K562 (cell line): ENCODE data around the gene SLC34A3. TPM values are rescaled to one million over a fixed set of nuclear protein-coding genes. Genes with fewer than 3 reads are reported as not detected.

ENCODE experiments used
- BCOR ChIP-seq: fragments of 450-650 bp; IDR thresholded peaks from 2 replicates; pipeline ENCODE4 v1.6.1; 2016
- BRD4 ChIP-seq: fragments of 200-600 bp; sonication (generic); IDR thresholded peaks from 2 replicates; pipeline ENCODE4 v1.6.1; 2017; ENCODE audit warnings: inconsistent platforms
- CBX2 ChIP-seq: fragments of 200-600 bp; sonication (generic); IDR thresholded peaks from one replicate; pipeline ENCODE4 v1.6.1; 2012; ENCODE audit warnings: mild to moderate bottlenecking, low read length, inconsistent platforms; ENCODE audit not compliant: insufficient read depth, poor library complexity, severe bottlenecking
- CREB1 ChIP-seq, 2 experiments: sonication (generic) in 1 of 2; formaldehyde crosslinking in 1 of 2; IDR thresholded peaks; 2 replicates each; pipeline versions ENCODE4 v1.6.1 to v1.8.0; 2012 to 2022; ENCODE audit warnings: inconsistent platforms in 1 of 2, mild to moderate bottlenecking in 1 of 2, missing genetic modification reagents in 1 of 2, moderate library complexity in 1 of 2
- HDAC1 ChIP-seq, 2 experiments: fragments of 450-650 bp; IDR thresholded peaks; 2 replicates each; pipeline ENCODE4 v1.6.1; 2016 to 2017; ENCODE audit warnings: inconsistent platforms in 1 of 2, mild to moderate bottlenecking in 1 of 2, moderate library complexity in 1 of 2
- JUND ChIP-seq, 2 experiments: IDR thresholded peaks; 2 replicates in 1 of 2; 3 replicates in 1 of 2; pipeline ENCODE4 v1.6.1; 2011; ENCODE audit warnings: borderline replicate concordance in 2 of 2, low read depth in 2 of 2, low read length in 2 of 2, improper control_type of control experiment in 1 of 2, missing biosample characterization in 1 of 2, missing genetic modification characterization in 1 of 2, missing genetic modification reagents in 1 of 2
- MAFK ChIP-seq: IDR thresholded peaks from 2 replicates; pipeline ENCODE4 v1.6.1; 2011; ENCODE audit warnings: low read length, improper control_type of control experiment
- MECOM ChIP-seq: fragments of 250-450 bp; sonication (Bioruptor Pico); IDR thresholded peaks from 2 replicates; pipeline ENCODE4 v1.8.0; 2022; ENCODE audit warnings: inconsistent platforms
- MTA3 ChIP-seq: fragments of 450-650 bp; formaldehyde crosslinking; IDR thresholded peaks from 2 replicates; pipeline ENCODE4 v1.6.1; 2017; ENCODE audit warnings: mild to moderate bottlenecking, borderline replicate concordance
- PHB ChIP-seq: fragments of 250-450 bp; sonication (Bioruptor Pico); IDR thresholded peaks from 2 replicates; pipeline ENCODE4 v1.5.0; 2021
- PHB2 ChIP-seq: fragments of 450-650 bp; IDR thresholded peaks from 2 replicates; pipeline ENCODE4 v1.6.1; 2017; ENCODE audit warnings: low read depth
- TBL1XR1 ChIP-seq, 2 experiments: IDR thresholded peaks; 2 replicates each; pipeline ENCODE4 v1.6.1; 2012; ENCODE audit warnings: improper control_type of control experiment in 2 of 2, low read length in 2 of 2, mild to moderate bottlenecking in 1 of 2
- TCFL5 ChIP-seq: fragments of 250-450 bp; sonication (Bioruptor Pico); conservative IDR thresholded peaks from 2 replicates; pipeline ENCODE4 v1.6.1; 2021; ENCODE audit warnings: mild to moderate bottlenecking, moderate library complexity, matching md5 sums
- TEAD2 ChIP-seq: fragments of 450-650 bp; IDR thresholded peaks from 2 replicates; pipeline ENCODE4 v1.6.1; 2016; ENCODE audit warnings: missing genetic modification characterization, control low read depth, missing compliant biosample characterization
- YY1 ChIP-seq, 3 experiments: IDR thresholded peaks; 2 replicates each; pipeline ENCODE4 v1.6.1; 2011; ENCODE audit warnings: low read length in 2 of 3, mild to moderate bottlenecking in 2 of 3, moderate library complexity in 2 of 3, borderline replicate concordance in 1 of 3, control low read depth in 1 of 3, low read depth in 1 of 3; ENCODE audit not compliant: insufficient read depth in 3 of 3, insufficient replicate concordance in 2 of 3, control insufficient read depth in 1 of 3, insufficient read length in 1 of 3; ENCODE audit errors: extremely low read depth in 1 of 3
- ZFX ChIP-seq: sonication (generic); formaldehyde crosslinking; IDR thresholded peaks from 2 replicates; pipeline ENCODE4 v1.8.0; 2022; ENCODE audit warnings: mild to moderate bottlenecking, missing genetic modification reagents, moderate library complexity
- polyA plus RNA-seq, 8 experiments: library from polyadenylated mRNA; depleted of rRNA in 4 of 8; stranded (reverse) in 5 of 8; unstranded in 3 of 8; fragments of >200 nt; fragmentation: Nextera tagmentation in 2 of 8; fragmentation: Illumina TruSeq in 1 of 8; extraction: Ambion mirVana in 2 of 8; extraction: Trizol in 1 of 8; gene quantifications; 2 replicates each; pipeline versions ENCODE4 v1.2.1 to v1.2.3, GENCODE V29; 2011 to 2014; ENCODE audit warnings: inconsistent platforms in 1 of 8, missing spikeins in 1 of 8
- total RNA-seq, 7 experiments: library from RNA; depleted of rRNA in 6 of 7; stranded (reverse); fragments of >200 nt in 6 of 7; fragmentation: Illumina TruSeq in 2 of 7; extraction: Trizol in 2 of 7; gene quantifications; 2 replicates each; pipeline versions ENCODE4 v1.2.1 to v1.2.3, GENCODE V29; 2011 to 2021; ENCODE audit warnings: low replicate concordance in 1 of 7
- TF ChIP-seq, protein P1 (sequence below): fragments of 250-450 bp; sonication (Bioruptor Pico); IDR thresholded peaks from 2 replicates; pipeline ENCODE4 v1.5.0; 2020; ENCODE audit warnings: mild to moderate bottlenecking
- TF ChIP-seq, protein P2 (sequence below): fragments of 250-450 bp; sonication (Bioruptor Pico); IDR thresholded peaks from 2 replicates; pipeline ENCODE4 v1.5.0; 2021; ENCODE audit warnings: mild to moderate bottlenecking, moderate library complexity
- TF ChIP-seq, protein P3 (sequence below): fragments of 250-450 bp; sonication (Bioruptor Pico); IDR thresholded peaks from 2 replicates; pipeline ENCODE4 v1.6.1; 2021; ENCODE audit warnings: mild to moderate bottlenecking
- TF ChIP-seq, protein P4 (sequence below), 2 experiments: fragments of 250-450 bp in 1 of 2; fragments of 450-650 bp in 1 of 2; sonication (Bioruptor Pico) in 1 of 2; IDR thresholded peaks; 2 replicates each; pipeline versions ENCODE4 v1.6.1 to v1.8.0; 2016 to 2021; ENCODE audit warnings: mild to moderate bottlenecking in 2 of 2, moderate library complexity in 2 of 2, missing compliant biosample characterization in 1 of 2, missing genetic modification characterization in 1 of 2

SLC34A3 gene
- total and polyA plus RNA-seq, 9 of the 15 experiments (the other 6 are each of a cell fraction or from before 2014, with no cell fraction given): not detected

DNA sequence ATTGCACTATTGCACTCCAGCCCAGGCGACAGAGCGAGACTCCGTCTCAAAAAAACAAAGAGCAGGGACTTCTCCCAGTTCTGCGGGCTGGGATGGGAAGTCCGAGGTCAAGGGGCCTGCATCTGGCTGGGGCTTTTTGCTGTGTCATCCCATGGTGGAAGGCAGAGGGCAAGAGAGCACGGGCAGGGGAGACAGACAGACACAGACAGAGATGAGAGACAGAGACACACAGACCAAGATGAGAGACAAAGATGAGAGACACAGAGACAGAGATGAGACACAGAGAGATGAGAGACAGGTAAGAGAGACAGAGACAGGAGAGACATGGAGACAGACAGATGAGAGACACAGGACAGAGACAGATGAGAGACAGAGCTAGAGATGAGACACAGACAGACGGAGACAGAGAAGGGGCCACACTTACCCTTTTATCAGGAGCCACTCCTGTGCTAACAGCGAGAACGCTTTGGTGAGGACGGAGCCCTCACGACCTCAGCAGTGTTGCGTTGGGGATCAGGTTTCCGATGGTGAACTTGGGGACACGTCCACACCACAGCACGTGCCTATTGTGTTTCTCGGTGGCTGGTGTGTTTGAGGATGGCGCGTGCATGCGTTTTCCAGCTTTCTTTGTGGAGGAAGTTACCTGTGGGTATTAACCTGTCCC lies 38.0 kb downstream of the SLC34A3 start (continued):
- TF ChIP-seq MECOM (CRISPR knock-in tag): no peak
- TF ChIP-seq PHB (CRISPR knock-in tag): no peak
- TF ChIP-seq MTA3: peak; percentile 50; the same call in 1 of the 2 replicates
- TF ChIP-seq, protein P1, sequence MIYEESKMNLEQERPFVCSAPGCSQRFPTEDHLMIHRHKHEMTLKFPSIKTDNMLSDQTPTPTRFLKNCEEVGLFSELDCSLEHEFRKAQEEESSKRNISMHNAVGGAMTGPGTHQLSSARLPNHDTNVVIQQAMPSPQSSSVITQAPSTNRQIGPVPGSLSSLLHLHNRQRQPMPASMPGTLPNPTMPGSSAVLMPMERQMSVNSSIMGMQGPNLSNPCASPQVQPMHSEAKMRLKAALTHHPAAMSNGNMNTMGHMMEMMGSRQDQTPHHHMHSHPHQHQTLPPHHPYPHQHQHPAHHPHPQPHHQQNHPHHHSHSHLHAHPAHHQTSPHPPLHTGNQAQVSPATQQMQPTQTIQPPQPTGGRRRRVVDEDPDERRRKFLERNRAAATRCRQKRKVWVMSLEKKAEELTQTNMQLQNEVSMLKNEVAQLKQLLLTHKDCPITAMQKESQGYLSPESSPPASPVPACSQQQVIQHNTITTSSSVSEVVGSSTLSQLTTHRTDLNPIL (CRISPR knock-in tag): no peak
- peak; percentile 34 for TF ChIP-seq ZFX (CRISPR knock-in tag)
- TF ChIP-seq JUND (IDR thresholded peaks at IDR 0.05; ENCODE audit: borderline replicate concordance, low read depth, low read length): peak; percentile 54; the same call in 1 of the 2 replicates
- TF ChIP-seq JUND (tag; IDR thresholded peaks at IDR 0.05; ENCODE audit: borderline replicate concordance, low read depth, low read length): no peak; the same call in 2 of the 3 replicates
- peak; percentile 95 for TF ChIP-seq BCOR
- no peak for TF ChIP-seq TCFL5 (CRISPR knock-in tag)
- TF ChIP-seq, protein P2, sequence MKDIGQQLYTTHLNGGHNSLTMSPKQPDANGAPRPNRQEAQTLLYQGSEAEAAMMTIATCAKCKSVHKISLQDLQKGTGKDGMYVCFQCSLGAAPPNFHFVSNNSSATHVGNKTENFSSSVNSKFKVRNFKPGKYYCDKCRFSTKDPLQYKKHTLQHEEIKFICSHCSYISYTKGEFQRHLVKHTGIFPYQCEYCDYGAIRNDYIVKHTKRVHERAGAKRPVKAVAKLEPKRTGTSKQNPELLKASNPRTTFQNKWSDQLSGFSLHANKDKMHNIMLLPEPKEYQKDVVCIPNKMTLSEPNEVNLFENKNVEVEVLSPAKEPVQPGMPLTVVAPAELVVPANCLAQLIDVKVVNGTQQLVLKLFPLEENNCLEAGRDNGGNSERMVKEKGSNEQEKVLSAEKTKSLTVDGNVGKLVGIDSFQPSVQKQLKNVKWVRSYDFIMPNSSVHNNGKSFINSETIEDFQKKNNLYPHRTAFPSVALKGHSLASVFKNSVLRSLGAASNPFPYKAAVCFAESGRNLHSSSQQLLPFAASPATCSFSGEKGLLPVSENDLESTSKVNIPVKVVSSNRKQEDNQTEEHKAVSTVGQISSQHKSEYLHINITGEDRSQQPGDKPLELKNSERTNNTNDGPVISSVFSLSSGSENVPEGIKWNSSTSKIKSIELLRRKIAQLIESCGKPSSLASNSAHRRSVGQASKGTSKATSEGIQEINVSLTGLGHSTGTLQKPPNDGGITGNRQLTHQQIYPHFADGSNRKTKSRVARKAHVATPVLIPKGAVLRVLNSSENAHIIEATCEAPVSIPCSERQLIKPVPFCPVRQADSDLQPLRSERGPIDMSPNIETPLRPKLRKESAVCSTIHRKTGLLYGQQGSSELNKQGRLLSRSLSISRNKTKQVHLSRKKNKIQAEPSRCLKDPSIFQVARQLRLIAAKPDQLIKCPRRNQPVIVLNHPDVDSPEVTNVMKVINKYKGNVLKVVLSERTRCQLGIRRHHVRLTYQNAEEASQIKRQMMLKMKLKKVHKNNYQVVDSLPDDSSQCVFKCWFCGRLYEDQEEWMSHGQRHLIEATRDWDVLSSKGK (CRISPR knock-in tag): no peak
- no peak for TF ChIP-seq CBX2
- peak in 1 of 2 experiments; percentile 93; a peak in 2 of 4 replicates for TF ChIP-seq HDAC1 (IDR thresholded peaks at IDR 0.05)
- peak; percentile 56; the same call in 1 of the 2 replicates for TF ChIP-seq PHB2
- TF ChIP-seq, protein P3, sequence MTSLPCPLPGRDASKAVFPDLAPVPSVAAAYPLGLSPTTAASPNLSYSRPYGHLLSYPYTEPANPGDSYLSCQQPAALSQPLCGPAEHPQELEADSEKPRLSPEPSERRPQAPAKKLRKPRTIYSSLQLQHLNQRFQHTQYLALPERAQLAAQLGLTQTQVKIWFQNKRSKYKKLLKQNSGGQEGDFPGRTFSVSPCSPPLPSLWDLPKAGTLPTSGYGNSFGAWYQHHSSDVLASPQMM: no peak
- TF ChIP-seq, protein P4, sequence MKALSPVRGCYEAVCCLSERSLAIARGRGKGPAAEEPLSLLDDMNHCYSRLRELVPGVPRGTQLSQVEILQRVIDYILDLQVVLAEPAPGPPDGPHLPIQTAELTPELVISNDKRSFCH (CRISPR knock-in tag; IDR thresholded peaks at IDR 0.05): no peak
- TF ChIP-seq, protein P4 (tag; IDR thresholded peaks at IDR 0.05): peak; percentile 76
- TF ChIP-seq YY1 (IDR thresholded peaks at IDR 0.05; ENCODE audit: borderline replicate concordance in 1 of 3, control insufficient read depth in 1 of 3, extremely low read depth in 1 of 3, insufficient read depth in 3 of 3, insufficient read length in 1 of 3, insufficient replicate concordance in 2 of 3, low read depth in 1 of 3, low read length in 2 of 3): no peak
- TF ChIP-seq TEAD2: 0 out of 2 replicates have a peak, but pooled peaks have one; percentile 5
- TF ChIP-seq CREB1 (IDR thresholded peaks at IDR 0.05): no peak
- TF ChIP-seq CREB1 (CRISPR knock-in tag; IDR thresholded peaks at IDR 0.05): no peak
- TF ChIP-seq MAFK: peak; percentile 87
- no peak for TF ChIP-seq BRD4
- TF ChIP-seq TBL1XR1 (IDR thresholded peaks at IDR 0.05; ENCODE audit: low read length in 2 of 2): 0 out of 4 replicates have a peak, but pooled peaks of 1 of the 2 experiments have one; percentile 20
